Right lobe of liver (tissue), 6 donors: Measurements from ENCODE around the gene MYO15A. TPM values are rescaled to one million over a fixed set of nuclear protein-coding genes. Genes with fewer than 3 reads are reported as not detected.
"Not testable (repeated sequence)": the region's sequence is repeated elsewhere in the genome, so short reads cannot be mapped to it uniquely, and the experiment has no call there.

Source experiments
- ATAC-seq, 4 donors: fragments of 200-7000 bp; cut with Tn5 transposase; one replicate each; pipeline ENCODE4 v1.9.1; 2020; ENCODE audit warnings: mild to moderate bottlenecking in 4 of 4, moderate library complexity in 4 of 4
- DNase-seq, 3 donors: peaks; one replicate each; pipeline ENCODE4 v3.0.0-alpha.2; 2020
- H3K27ac ChIP-seq, 3 donors: fragments of 200-600 bp; one replicate each; pipeline ENCODE4 v1.8.0; 2022
- H3K27me3 ChIP-seq, 2 donors: fragments of 200-600 bp; one replicate each; pipeline ENCODE4 v1.8.0; 2022
- H3K36me3 ChIP-seq, 4 donors: fragments of 200-600 bp; sonication (generic) in 1 of 4; one replicate each; pipeline versions ENCODE4 v1.5.1 to v1.8.0; 2017 to 2022; ENCODE audit warnings: control low read depth in 1 of 4
- H3K4me1 ChIP-seq, 4 donors: fragments of 200-600 bp; sonication (generic) in 1 of 4; one replicate each; pipeline versions ENCODE4 v1.5.1 to v1.8.0; 2017 to 2022; ENCODE audit warnings: control low read depth in 1 of 4
- H3K4me3 ChIP-seq, 3 donors: fragments of 200-600 bp; one replicate each; pipeline ENCODE4 v1.8.0; 2022
- H3K9me3 ChIP-seq, 4 donors: fragments of 200-600 bp; sonication (generic) in 1 of 4; one replicate each; pipeline versions ENCODE4 v1.5.1 to v1.8.0; 2017 to 2022; ENCODE audit warnings: control low read depth in 1 of 4
- CTCF ChIP-seq, 4 donors: fragments of 200-600 bp in 3 of 4; fragments of 450-650 bp in 1 of 4; IDR thresholded peaks; one replicate each; pipeline versions ENCODE4 v1.5.1 to v1.8.0; 2016 to 2022; ENCODE audit warnings: antibody characterized with exemption in 4 of 4, mild to moderate bottlenecking in 2 of 4
- POLR2A ChIP-seq: fragments of 450-650 bp; IDR thresholded peaks from one replicate; pipeline ENCODE4 v1.6.1; 2017; ENCODE audit warnings: antibody characterized with exemption, mild to moderate bottlenecking
- WGBS: methylation state at CpG from one replicate; pipeline ENCODE4 v1.1.6; 2018; ENCODE audit warnings: low coverage, low lambda C conversion rate; ENCODE audit not compliant: insufficient coverage; ENCODE audit errors: missing lambda C conversion rate; 5-methylcytosine and 5-hydroxymethylcytosine counted together
- intact Hi-C, 2 donors: fragments of 100-400 bp; cut with DNase I; formaldehyde crosslinking; loops; one replicate each; pipeline versions ENCODE4 v1.11.2 to v1.14.1; 2022
- total RNA-seq, 6 experiments: library from RNA; depleted of rRNA in 2 of 6; stranded (reverse); fragments of >200 nt in 2 of 6; fragmentation: NEBNext Ultra II Directional in 3 of 6; extraction: Animal tissue kit (Norgen Biotek cat#: 25700) in 3 of 6; gene quantifications; one replicate each; pipeline versions ENCODE4 v1.1.0 to v1.2.4, GENCODE V29; 2016 to 2023
- donor health status: DM: no; HTN: yes; CAD: no.
- donor health status: DM: no; HTN: no; CAD: no.
- donor health status: DM: no; HTN: no; CAD: no.
- donor health status: DM: no; HTN: yes; CAD: no.
- donor health status: DM: no; HTN: yes; CAD: no.

The MYO15A gene
- total RNA-seq, 6 experiments from 2014 or later, result 0.19 to 6.2 (median 1.5) TPM

GRCh38 chr17:18205861-18206260, 97.3 kb downstream of the MYO15A start:
- Histone ChIP-seq H3K9me3 (no peaks in the 10 kb centered on the region), H3K36me3 (peaks cover 0 to 47% (median 16%) of the 10 kb centered on the region in 4 donors), H3K4me1 (peaks cover 0 to 18% (median 6%) of the 10 kb centered on the region in 4 donors), H3K27me3 (no peaks in the 10 kb centered on the region), H3K27ac (no peak overlapping the region), H3K4me3 (no peak overlapping the region)
- 90% methylated on average over 2 of the region's 2 CpGs for WGBS
- intact Hi-C loops, result no loop called here
- TF ChIP-seq POLR2A (no peak), CTCF (IDR thresholded peaks at IDR 0.05) (no peak)
- DNase-seq (no peak), ATAC-seq (no peak)

- H3K4me3 ChIP-seq, result no peak overlapping the region
- H3K36me3 ChIP-seq, result peaks cover 0 to 47% (median 16%) of the 10 kb centered on the region in 4 donors
- H3K27me3 ChIP-seq, result no peaks in the 10 kb centered on the region
- H3K27ac ChIP-seq, result no peak overlapping the region
- no peak for ATAC-seq
- DNase-seq, result no peak
- TF ChIP-seq POLR2A, result no peak
- TF ChIP-seq CTCF (IDR thresholded peaks at IDR 0.05), result no peak
- H3K9me3 ChIP-seq, result no peaks in the 10 kb centered on the region
- H3K4me1 ChIP-seq, result peaks cover 0 to 18% (median 6%) of the 10 kb centered on the region in 4 donors
- intact Hi-C loops, result no loop called here
Measured at GRCh38 chr17:18206962-18207361, 98.4 kb downstream of the MYO15A start.

GRCh38 chr17:18208092-18208491, 99.5 kb downstream of the MYO15A start:
- TF ChIP-seq POLR2A (no peak), CTCF (IDR thresholded peaks at IDR 0.05) (no peak)
- intact Hi-C loops, result no loop called here
- no peak overlapping the region for H3K4me3 ChIP-seq
- no peaks in the 10 kb centered on the region for H3K9me3 ChIP-seq
- 57% methylated on average over 1 of the region's 19 CpGs for WGBS
- peaks cover 0 to 7% (median 3%) of the 10 kb centered on the region in 4 donors for H3K4me1 ChIP-seq
- DNase-seq (no peak), ATAC-seq (no peak)
- peaks cover 0 to 47% (median 16%) of the 10 kb centered on the region in 4 donors for H3K36me3 ChIP-seq
- no peak overlapping the region for H3K27ac ChIP-seq
- H3K27me3 ChIP-seq, result no peaks in the 10 kb centered on the region

GRCh38 chr17:18213666-18214270, 105.2 kb downstream of the MYO15A start:
- Histone ChIP-seq H3K4me3 (no peak overlapping the region), H3K27me3 (no peaks in the 10 kb centered on the region), H3K27ac (no peak overlapping the region), H3K4me1 (no peaks in the 10 kb centered on the region), H3K36me3 (peaks cover 0 to 14% (median 9%) of the 10 kb centered on the region in 4 donors), H3K9me3 (no peaks in the 10 kb centered on the region)
- intact Hi-C loops, result no loop called here
- 80% methylated on average over 6 of the region's 7 CpGs for WGBS
- DNase-seq (no peak), ATAC-seq (no peak)
- TF ChIP-seq CTCF (IDR thresholded peaks at IDR 0.05) (no peak), POLR2A (no peak)

GRCh38 chr17:18216906-18217305, 108.3 kb downstream of the MYO15A start:
- H3K36me3 ChIP-seq, H3K9me3 ChIP-seq, H3K27ac ChIP-seq, intact Hi-C loops, H3K4me1 ChIP-seq, DNase-seq, H3K4me3 ChIP-seq, H3K27me3 ChIP-seq, ATAC-seq: not testable (repeated sequence)
- 73% methylated on average over 10 of the region's 11 CpGs for WGBS
